Neuronal stem cell (in vitro differentiated cells): ENCODE data around the gene GABBR2.

Source experiments
- DNase-seq: peaks from one replicate; pipeline ENCODE4 v3.0.0-alpha.2; 2013; ENCODE audit warnings: low spot score
- H2AFZ ChIP-seq: one replicate; pipeline ENCODE4 v1.6.1; 2013; ENCODE audit warnings: mild to moderate bottlenecking, low read length, inconsistent platforms
- H2AK5ac ChIP-seq: 2 replicates; pipeline ENCODE4 v1.6.1; 2013; ENCODE audit warnings: low read depth, mild to moderate bottlenecking, inconsistent platforms, low read length, moderate library complexity, mixed read lengths
- H2BK120ac ChIP-seq: 2 replicates; pipeline ENCODE4 v1.6.1; 2013; ENCODE audit warnings: low read depth, mild to moderate bottlenecking, inconsistent platforms, low read length, moderate library complexity, mixed read lengths
- H2BK12ac ChIP-seq: one replicate; pipeline ENCODE4 v1.6.1; 2013; ENCODE audit warnings: low read length, inconsistent platforms
- H2BK15ac ChIP-seq: 2 replicates; pipeline ENCODE4 v1.6.1; 2013; ENCODE audit warnings: mild to moderate bottlenecking, low read length, inconsistent platforms, mixed read lengths
- H2BK5ac ChIP-seq: one replicate; pipeline ENCODE4 v1.6.1; 2013; ENCODE audit warnings: inconsistent platforms, mild to moderate bottlenecking, low read length, moderate library complexity
- H3K14ac ChIP-seq: one replicate; pipeline ENCODE4 v1.6.1; 2013; ENCODE audit warnings: low read length, inconsistent platforms
- H3K18ac ChIP-seq: 2 replicates; pipeline ENCODE4 v1.6.1; 2013; ENCODE audit warnings: low read length, inconsistent platforms
- H3K23ac ChIP-seq: 2 replicates; pipeline ENCODE4 v1.6.1; 2013; ENCODE audit warnings: low read depth, mild to moderate bottlenecking, mixed read lengths, low read length, inconsistent platforms; ENCODE audit not compliant: poor library complexity
- H3K27ac ChIP-seq: replicated peaks from 3 replicates; pipeline ENCODE4 v1.5.1; 2013; ENCODE audit warnings: low read length, inconsistent platforms
- H3K27me3 ChIP-seq, 3 experiments: 2 replicates each; pipeline ENCODE4 v1.6.1; 2013; ENCODE audit warnings: low read length in 3 of 3, mild to moderate bottlenecking in 2 of 3, inconsistent platforms in 1 of 3, low read depth in 1 of 3, mixed read lengths in 1 of 3, moderate library complexity in 1 of 3; ENCODE audit not compliant: control insufficient read depth in 3 of 3, insufficient read depth in 3 of 3
- H3K36me3 ChIP-seq, 2 donors: replicated peaks in 1 of 2; 2 replicates each; pipeline ENCODE4 v1.6.1; 2013; ENCODE audit warnings: low read length in 2 of 2; ENCODE audit not compliant: control insufficient read depth in 2 of 2, insufficient read depth in 2 of 2
- H3K4ac ChIP-seq: 2 replicates; pipeline ENCODE4 v1.6.1; 2013; ENCODE audit warnings: inconsistent platforms, mild to moderate bottlenecking, low read length, moderate library complexity
- H3K4me1 ChIP-seq, 2 donors: 1 replicate in 1 of 2; 2 replicates in 1 of 2; pipeline ENCODE4 v1.6.1; 2013; ENCODE audit warnings: low read length in 2 of 2, low read depth in 1 of 2; ENCODE audit not compliant: control insufficient read depth in 2 of 2, insufficient read depth in 1 of 2
- H3K4me2 ChIP-seq: one replicate; pipeline ENCODE4 v1.6.1; 2013; ENCODE audit warnings: mild to moderate bottlenecking, low read length, inconsistent platforms; ENCODE audit not compliant: insufficient read depth, poor library complexity, severe bottlenecking
- H3K4me3 ChIP-seq, 2 donors: 2 replicates each; pipeline ENCODE4 v1.5.1; 2013; ENCODE audit warnings: low read length in 2 of 2, mild to moderate bottlenecking in 2 of 2, inconsistent platforms in 1 of 2, moderate library complexity in 1 of 2
- H3K79me1 ChIP-seq: one replicate; pipeline ENCODE4 v1.6.1; 2013; ENCODE audit warnings: low read depth, mild to moderate bottlenecking, inconsistent platforms, low read length, moderate library complexity
- H3K9ac ChIP-seq: one replicate; pipeline ENCODE4 v1.6.1; 2013; ENCODE audit warnings: mild to moderate bottlenecking, low read depth, low read length, inconsistent platforms; ENCODE audit not compliant: poor library complexity
- H3K9me3 ChIP-seq, 2 donors: replicated peaks in 1 of 2; 2 replicates each; pipeline versions ENCODE3 to v1.6.1; 2013; ENCODE audit warnings: low read length in 2 of 2, mild to moderate bottlenecking in 2 of 2, inconsistent platforms in 1 of 2, low read depth in 1 of 2, mixed read lengths in 1 of 2, moderate library complexity in 1 of 2; ENCODE audit not compliant: control insufficient read depth in 2 of 2, insufficient read depth in 1 of 2
- H4K8ac ChIP-seq: one replicate; pipeline ENCODE4 v1.6.1; 2013; ENCODE audit warnings: low read depth, mild to moderate bottlenecking, inconsistent platforms, low read length, moderate library complexity
- H4K91ac ChIP-seq: one replicate; pipeline ENCODE4 v1.6.1; 2013; ENCODE audit warnings: low read length, low read depth, mild to moderate bottlenecking, inconsistent platforms; ENCODE audit not compliant: poor library complexity
- WGBS, 2 donors: extraction: QIAGEN DNeasy Blood & Tissue Kit; methylation state at CpG; one replicate each; pipeline ENCODE4 v1.1.7; 2013; ENCODE audit warnings: missing lambda C conversion rate in 2 of 2, mixed read lengths in 1 of 2; ENCODE audit not compliant: insufficient read length in 2 of 2, insufficient replicate concordance in 1 of 2; ENCODE audit errors: extremely low coverage in 2 of 2; 5-methylcytosine and 5-hydroxymethylcytosine counted together

Gene GABBR2

GRCh38 chr9:98552331-98552730, 156.4 kb downstream of the GABBR2 start:
- Histone ChIP-seq H3K14ac (no peak overlapping the region), H4K8ac (no peak overlapping the region)
- no CpG with 5 or more reads among the region's 8 CpGs for WGBS, 2 donors

DNA sequence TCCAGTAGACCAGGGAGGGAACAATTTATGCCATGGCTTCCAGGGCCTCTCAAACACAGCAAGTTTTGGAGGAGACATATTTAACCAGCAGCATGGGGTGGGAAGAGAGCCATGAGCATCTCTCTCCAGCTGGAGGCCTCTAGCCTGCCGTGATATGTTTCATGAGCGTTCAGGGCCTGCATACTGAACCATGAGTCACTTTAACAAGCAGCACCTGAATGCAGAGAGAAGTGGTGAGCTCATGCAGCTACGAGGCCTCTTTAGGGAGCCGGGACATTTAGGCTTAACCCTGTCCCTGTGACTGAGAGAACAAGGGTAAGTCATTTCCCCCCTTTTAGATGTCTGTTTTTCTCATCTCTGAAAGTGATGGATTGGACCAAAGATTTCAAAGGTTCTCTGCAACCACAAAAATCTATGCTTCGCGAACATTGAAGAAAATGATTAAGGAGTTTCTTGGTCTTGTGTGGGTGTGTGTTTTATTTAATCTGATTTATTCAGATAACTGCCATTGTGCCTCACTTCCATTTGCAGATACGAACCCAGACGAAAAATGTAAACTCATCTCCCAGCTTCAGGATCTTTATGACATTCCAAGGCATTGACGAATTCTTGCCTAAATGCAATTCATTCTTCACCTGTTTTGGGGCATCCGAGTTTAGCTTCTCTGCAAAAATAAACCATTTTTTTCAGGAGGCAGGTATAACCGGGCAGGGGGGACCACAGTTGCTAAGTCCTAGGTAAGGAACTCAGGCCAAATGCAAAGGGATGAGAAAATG, 157.0 kb downstream of the GABBR2 start:
- peak overlapping the region; percentile 41 for H3K18ac ChIP-seq
- no peak overlapping the region for H3K14ac ChIP-seq
- no peak overlapping the region for H3K4me2 ChIP-seq
- no peaks in the 10 kb centered on the region for H3K36me3 ChIP-seq
- H3K9me3 ChIP-seq: no peaks in the 10 kb centered on the region
- H3K4ac ChIP-seq: no peak overlapping the region
- H2AK5ac ChIP-seq: no peak overlapping the region
- no peaks in the 10 kb centered on the region for H3K79me1 ChIP-seq
- H4K8ac ChIP-seq: no peak overlapping the region
- no peak overlapping the region for H2BK5ac ChIP-seq
- no CpG with 5 or more reads among the region's 11 CpGs for WGBS, 2 donors
- no peak overlapping the region for H3K23ac ChIP-seq
- no peak overlapping the region for H4K91ac ChIP-seq
- H3K27ac ChIP-seq: peak overlapping the region; percentile 59
- no peak for DNase-seq
- peaks cover 0 to 10% of the 10 kb centered on the region in 2 donors for H3K4me1 ChIP-seq
- no peak overlapping the region for H3K9ac ChIP-seq
- H2BK12ac ChIP-seq: no peak overlapping the region
- H2BK120ac ChIP-seq: peak overlapping the region; percentile 16
- no peak overlapping the region for H2BK15ac ChIP-seq
- peaks cover 0 to 3% (median 0%) of the 10 kb centered on the region in 3 experiments for H3K27me3 ChIP-seq
- H3K4me3 ChIP-seq: no peak overlapping the region
- no peak overlapping the region for H2AFZ ChIP-seq

More at GRCh38 chr9:98552331-98552730, 156.4 kb downstream of the GABBR2 start:
- H2BK120ac ChIP-seq: no peak overlapping the region
- no peaks in the 10 kb centered on the region for H3K9me3 ChIP-seq
- peaks cover 0 to 10% of the 10 kb centered on the region in 2 donors for H3K4me1 ChIP-seq
- H3K4me2 ChIP-seq: no peak overlapping the region
- no peak overlapping the region for H2AFZ ChIP-seq
- H2BK5ac ChIP-seq: no peak overlapping the region
- H3K4me3 ChIP-seq: no peak overlapping the region
- H3K79me1 ChIP-seq: no peaks in the 10 kb centered on the region
- no peak overlapping the region for H3K23ac ChIP-seq
- no peak overlapping the region for H4K91ac ChIP-seq
- no peaks in the 10 kb centered on the region for H3K36me3 ChIP-seq
- no peak overlapping the region for H2BK15ac ChIP-seq
- H3K27ac ChIP-seq: peak overlapping the region; percentile 59
- no peak overlapping the region for H2AK5ac ChIP-seq
- no peak overlapping the region for H2BK12ac ChIP-seq
- H3K18ac ChIP-seq: no peak overlapping the region
- no peak overlapping the region for H3K9ac ChIP-seq
- H3K4ac ChIP-seq: no peak overlapping the region
- H3K27me3 ChIP-seq: peaks cover 0 to 3% (median 0%) of the 10 kb centered on the region in 3 experiments
- DNase-seq: peak; percentile 49

GRCh38 chr9:98550206-98550820, 158.4 kb downstream of the GABBR2 start:
- no peaks in the 10 kb centered on the region for H3K9me3 ChIP-seq
- no peak overlapping the region for H3K18ac ChIP-seq
- no peak overlapping the region for H3K27ac ChIP-seq
- H3K4me2 ChIP-seq: no peak overlapping the region
- H3K9ac ChIP-seq: no peak overlapping the region
- no peak for DNase-seq
- no peak overlapping the region for H3K14ac ChIP-seq
- no CpG with 5 or more reads among the region's 7 CpGs for WGBS, 2 donors
- peaks cover 0 to 8% of the 10 kb centered on the region in 2 donors for H3K4me1 ChIP-seq
- no peak overlapping the region for H2BK15ac ChIP-seq
- no peak overlapping the region for H3K4ac ChIP-seq
- no peaks in the 10 kb centered on the region for H3K79me1 ChIP-seq
- no peak overlapping the region for H4K8ac ChIP-seq
- no peak overlapping the region for H3K23ac ChIP-seq
- H2AK5ac ChIP-seq: no peak overlapping the region
- H2AFZ ChIP-seq: no peak overlapping the region
- no peak overlapping the region for H2BK120ac ChIP-seq
- no peak overlapping the region for H4K91ac ChIP-seq
- no peak overlapping the region for H2BK5ac ChIP-seq
- H3K27me3 ChIP-seq: peaks cover 0 to 3% (median 0%) of the 10 kb centered on the region in 3 experiments
- H2BK12ac ChIP-seq: no peak overlapping the region
- H3K36me3 ChIP-seq: no peaks in the 10 kb centered on the region
- H3K4me3 ChIP-seq: no peak overlapping the region

GRCh38 chr9:98549401-98549800, 159.3 kb downstream of the GABBR2 start:
- no peak overlapping the region for H2BK12ac ChIP-seq
- H2AFZ ChIP-seq: no peak overlapping the region
- H2BK5ac ChIP-seq: no peak overlapping the region
- H3K27ac ChIP-seq: no peak overlapping the region
- DNase-seq: no peak
- H2BK120ac ChIP-seq: no peak overlapping the region
- WGBS, 2 donors: no CpG with 5 or more reads among the region's 3 CpGs
- peak overlapping the region; percentile 71 for H2AK5ac ChIP-seq
- no peak overlapping the region for H4K8ac ChIP-seq
- H3K79me1 ChIP-seq: no peaks in the 10 kb centered on the region
- no peak overlapping the region for H3K14ac ChIP-seq
- H3K23ac ChIP-seq: no peak overlapping the region
- H3K27me3 ChIP-seq: peaks cover 0 to 3% (median 0%) of the 10 kb centered on the region in 3 experiments
- H3K36me3 ChIP-seq: no peaks in the 10 kb centered on the region
- no peak overlapping the region for H3K4me2 ChIP-seq
- no peaks in the 10 kb centered on the region for H3K9me3 ChIP-seq
- no peak overlapping the region for H3K9ac ChIP-seq
- no peak overlapping the region for H2BK15ac ChIP-seq
- peaks cover 0 to 8% of the 10 kb centered on the region in 2 donors for H3K4me1 ChIP-seq
- no peak overlapping the region for H3K4me3 ChIP-seq
- no peak overlapping the region for H4K91ac ChIP-seq
- H3K4ac ChIP-seq: no peak overlapping the region
- no peak overlapping the region for H3K18ac ChIP-seq
